HG02623 (cell line): ENCODE results near the gene DIAPH1.

Experiments
- ATAC-seq: cut with Tn5 transposase; IDR thresholded peaks from one replicate; pipeline ENCODE4 v1.9.1; 2021; ENCODE audit warnings: moderate library complexity; ENCODE audit not compliant: unreplicated experiment

DIAPH1 gene

GRCh38 chr5:141618804-141619554, at the start of gene DIAPH1:
TSS of gene DIAPH1 (minus strand) at chr5:141619000. CDS start at chr5:141618914, 86 bp downstream.
- peak; percentile 70 for ATAC-seq

GRCh38 chr5:141665995-141666940, 47.5 kb upstream of the DIAPH1 start:
- ATAC-seq: no peak

GRCh38 chr5:141664733-141665461, 46.1 kb upstream of the DIAPH1 start:
- ATAC-seq: peak; percentile 98

- no peak for ATAC-seq
Measured at GRCh38 chr5:141663506-141663905, 44.7 kb upstream of the DIAPH1 start.

- no peak for ATAC-seq
Measured at GRCh38 chr5:141662028-141662427, 43.2 kb upstream of the DIAPH1 start.

GRCh38 chr5:141657937-141658545, 39.2 kb upstream of the DIAPH1 start:
- ATAC-seq: peak; percentile 69

GRCh38 chr5:141657404-141657803, 38.6 kb upstream of the DIAPH1 start:
- no peak for ATAC-seq

- ATAC-seq: no peak
Measured at GRCh38 chr5:141656396-141656795, 37.6 kb upstream of the DIAPH1 start.

- no peak for ATAC-seq
Measured at GRCh38 chr5:141655020-141655419, 36.2 kb upstream of the DIAPH1 start.

GRCh38 chr5:141654298-141654697, 35.5 kb upstream of the DIAPH1 start:
- no peak for ATAC-seq

- no peak for ATAC-seq
Measured at GRCh38 chr5:141651728-141652105, 32.9 kb upstream of the DIAPH1 start.

GRCh38 chr5:141650851-141651727, 32.3 kb upstream of the DIAPH1 start, which contains the start of gene FCHSD1:
TSS of gene FCHSD1 (minus strand) at chr5:141651418. CDS start at chr5:141651368, 50 bp downstream.
- ATAC-seq: peak; percentile 90

GRCh38 chr5:141649972-141650371, 31.2 kb upstream of the DIAPH1 start:
- ATAC-seq: no peak

- ATAC-seq: no peak
Measured at GRCh38 chr5:141649056-141649688, 30.4 kb upstream of the DIAPH1 start.

- no peak for ATAC-seq
Measured at GRCh38 chr5:141647851-141648250, 29.1 kb upstream of the DIAPH1 start.

- no peak for ATAC-seq
Measured at GRCh38 chr5:141647242-141647641, 28.4 kb upstream of the DIAPH1 start.

- no peak for ATAC-seq
Measured at GRCh38 chr5:141646026-141646425, 27.2 kb upstream of the DIAPH1 start.

- peak; percentile 40 for ATAC-seq
Measured at GRCh38 chr5:141641634-141642267, 23.0 kb upstream of the DIAPH1 start.

GRCh38 chr5:141640698-141641097, 21.9 kb upstream of the DIAPH1 start:
- no peak for ATAC-seq
